ENCODE data around the gene APOBEC3C. TPM values are rescaled to one million over a fixed set of nuclear protein-coding genes. Genes with fewer than 3 reads are reported as not detected.

Gene APOBEC3C
- total and polyA plus RNA-seq, 2 of the 4 experiments (the other 2 are of a cell fraction) = 6.6 to 32.0 TPM

DNA sequence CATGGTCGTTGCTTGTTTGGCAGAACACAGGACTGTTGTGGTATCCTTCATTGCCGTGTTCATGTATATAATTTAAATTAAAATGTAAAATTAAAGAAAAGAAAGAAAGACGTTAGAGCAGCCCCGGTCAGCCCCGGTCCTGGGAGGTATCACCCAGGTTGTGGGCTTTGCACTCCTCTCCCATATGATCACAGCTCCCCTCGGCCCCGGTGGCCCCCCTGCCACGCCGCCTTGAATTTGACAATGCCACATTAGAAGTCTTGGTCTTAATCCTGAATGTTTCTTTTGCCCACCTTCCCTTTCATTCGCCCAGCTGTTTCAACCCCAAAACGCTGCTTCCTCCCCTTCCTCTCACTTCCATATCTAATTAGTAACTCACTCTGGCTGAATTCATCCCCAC lies 45.3 kb upstream of the APOBEC3C start:
- Histone ChIP-seq H4K5ac (ENCODE audit: low read depth, low read length) (no peak overlapping the region), H3K18ac (ENCODE audit: low read depth, low read length) (no peak overlapping the region), H3K4ac (ENCODE audit: low read depth, low read length) (no peak overlapping the region), H2BK120ac (ENCODE audit: low read depth, low read length) (no peak overlapping the region), H2BK5ac (ENCODE audit: low read depth, low read length, poor library complexity, severe bottlenecking) (no peak overlapping the region), H3K9me3 (ENCODE audit: control insufficient read depth, insufficient read depth, low read length) (no peaks in the 10 kb centered on the region), H4K20me1 (ENCODE audit: insufficient read depth, low read length) (no peaks in the 10 kb centered on the region; the same call in 1 of the 2 replicates), H3K14ac (replicated peaks; ENCODE audit: low read depth, low read length) (no peak overlapping the region), H3K23ac (ENCODE audit: low read depth, low read length) (no peak overlapping the region), H2BK15ac (ENCODE audit: low read depth, low read length) (no peak overlapping the region), H3K4me1 (ENCODE audit: control insufficient read depth, insufficient read depth, low read length) (no peaks in the 10 kb centered on the region), H3K4me2 (ENCODE audit: low read depth, low read length) (no peak overlapping the region), H3K27ac (ENCODE audit: insufficient read depth, low read length) (no peak overlapping the region), H3K9ac (ENCODE audit: low read depth, low read length) (no peak overlapping the region), H3K79me1 (ENCODE audit: low read depth in 1 of 2, low read length in 2 of 2) (no peaks in the 10 kb centered on the region), H3K27me3 (ENCODE audit: control insufficient read depth, insufficient read depth, low read length) (peaks cover 61% of the 10 kb centered on the region), H4K8ac (ENCODE audit: low read depth in 2 of 2, low read length in 2 of 2) (no peak overlapping the region), H2AK5ac (ENCODE audit: low read depth, low read length) (no peak overlapping the region), H3K36me3 (ENCODE audit: control insufficient read depth, insufficient read depth, low read length) (no peaks in the 10 kb centered on the region), H4K91ac (ENCODE audit: insufficient read depth, low read depth, low read length) (no peak overlapping the region), H2BK20ac (ENCODE audit: low read depth, low read length) (no peak overlapping the region), H2AFZ (replicated peaks; ENCODE audit: low read length, poor library complexity) (no peak overlapping the region), H3K4me3 (ENCODE audit: insufficient read depth, low read depth, low read length) (no peak overlapping the region), H3K9me1 (ENCODE audit: insufficient read depth, low read length) (no peaks in the 10 kb centered on the region), H3K56ac (ENCODE audit: extremely low read depth, insufficient read depth, low read length) (no peak overlapping the region), H2AK9ac (replicated peaks; ENCODE audit: low read depth, low read length, poor library complexity) (no peak overlapping the region)
- WGBS, 2 experiments (ENCODE audit: extremely low coverage in 2 of 2, insufficient read length in 1 of 2) = 63% methylated on average over 6 of the region's 11 CpGs; no CpG with 5 or more reads in 1 of the 2 experiments
- TF ChIP-seq, protein P1, sequence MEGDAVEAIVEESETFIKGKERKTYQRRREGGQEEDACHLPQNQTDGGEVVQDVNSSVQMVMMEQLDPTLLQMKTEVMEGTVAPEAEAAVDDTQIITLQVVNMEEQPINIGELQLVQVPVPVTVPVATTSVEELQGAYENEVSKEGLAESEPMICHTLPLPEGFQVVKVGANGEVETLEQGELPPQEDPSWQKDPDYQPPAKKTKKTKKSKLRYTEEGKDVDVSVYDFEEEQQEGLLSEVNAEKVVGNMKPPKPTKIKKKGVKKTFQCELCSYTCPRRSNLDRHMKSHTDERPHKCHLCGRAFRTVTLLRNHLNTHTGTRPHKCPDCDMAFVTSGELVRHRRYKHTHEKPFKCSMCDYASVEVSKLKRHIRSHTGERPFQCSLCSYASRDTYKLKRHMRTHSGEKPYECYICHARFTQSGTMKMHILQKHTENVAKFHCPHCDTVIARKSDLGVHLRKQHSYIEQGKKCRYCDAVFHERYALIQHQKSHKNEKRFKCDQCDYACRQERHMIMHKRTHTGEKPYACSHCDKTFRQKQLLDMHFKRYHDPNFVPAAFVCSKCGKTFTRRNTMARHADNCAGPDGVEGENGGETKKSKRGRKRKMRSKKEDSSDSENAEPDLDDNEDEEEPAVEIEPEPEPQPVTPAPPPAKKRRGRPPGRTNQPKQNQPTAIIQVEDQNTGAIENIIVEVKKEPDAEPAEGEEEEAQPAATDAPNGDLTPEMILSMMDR (conservative IDR thresholded peaks at IDR 0.05; ENCODE audit: low read depth, low read length) = no peak
- TF ChIP-seq RAD21 (IDR thresholded peaks at IDR 0.05; ENCODE audit: low read length) (no peak), BHLHE40 (IDR thresholded peaks at IDR 0.05; ENCODE audit: low read depth, low read length) (no peak)
- ATAC-seq (ENCODE audit: low read depth) (no peak), DNase-seq (no peak)
- ChIA-PET CTCF (no interaction called here), POLR2A (ENCODE audit: unreplicated experiment) (no interaction called here)
- in situ Hi-C loops (cut with MboI; ENCODE audit: low sequenced_read_pairs) (no loop called here), intact Hi-C loops (cut with micrococcal nuclease) (no loop called here), dilution Hi-C loops (cut with HindIII; ENCODE audit: low sequenced_read_pairs, unreplicated experiment) (no loop called here)
- BruUV-seq (replicated peaks) = no TSS peak
